ENCODE data around the gene PCSK6. TPM values are rescaled to one million over a fixed set of nuclear protein-coding genes. Genes with fewer than 3 reads are reported as not detected.

PCSK6 gene
- total and polyA plus RNA-seq, 2 of the 8 experiments (the other 6 are each of a cell fraction or from before 2014, with no cell fraction given), result 1.9 to 4.0 TPM

DNA sequence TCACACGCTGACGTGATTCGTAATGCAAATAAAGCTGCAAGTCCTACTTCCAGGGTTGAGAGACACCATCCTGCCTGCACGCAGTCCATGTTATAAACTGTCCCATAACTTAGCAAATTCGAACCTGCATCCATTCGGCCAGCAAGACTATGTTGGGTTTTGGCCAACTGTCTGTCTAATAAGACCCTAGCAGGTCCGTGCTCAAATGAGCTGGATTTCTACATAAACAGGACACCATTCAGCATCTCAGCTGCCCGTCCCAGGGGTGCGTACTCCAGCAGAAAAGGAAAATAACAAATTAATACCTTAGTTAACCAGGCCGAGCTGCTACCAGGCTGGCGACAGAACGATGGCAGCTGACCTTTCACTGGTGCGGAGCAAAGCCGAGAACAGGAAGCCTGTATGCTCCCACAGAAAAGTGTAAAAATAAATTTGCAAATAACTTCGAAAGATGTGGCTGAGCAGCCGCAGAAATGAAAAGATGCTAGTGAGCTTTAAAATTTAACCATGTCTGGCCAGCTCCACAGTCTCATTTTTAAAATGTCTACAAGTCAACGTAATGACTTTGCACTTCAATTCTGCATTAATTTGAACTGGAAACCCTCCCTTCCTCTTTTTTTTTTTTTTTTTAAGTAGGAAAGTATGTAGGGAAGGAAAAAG, 97.4 kb downstream of the PCSK6 start:
- no peak overlapping the region for H3K9ac ChIP-seq (replicated peaks in 1 of 4; ENCODE audit: extremely low read depth in 1 of 4, low read depth in 3 of 4, low read length in 3 of 4)
- H2AFZ ChIP-seq (ENCODE audit: low read length), result no peak overlapping the region
- no peaks in the 10 kb centered on the region for H3K79me2 ChIP-seq (ENCODE audit: control insufficient read depth in 1 of 2, insufficient read depth in 2 of 2, low read length in 2 of 2)
- no peak overlapping the region for H2BK15ac ChIP-seq (ENCODE audit: low read length)
- no peak overlapping the region for H4K8ac ChIP-seq (ENCODE audit: extremely low read depth, insufficient read depth, low read length)
- H3K14ac ChIP-seq (ENCODE audit: insufficient read length), result no peak overlapping the region
- H3K4me3 ChIP-seq (ENCODE audit: extremely low read depth in 1 of 4, insufficient read depth in 2 of 4, low read depth in 3 of 4, low read length in 4 of 4), result no peak overlapping the region
- H3K18ac ChIP-seq (ENCODE audit: extremely low read depth, low read length), result no peak overlapping the region
- H2BK12ac ChIP-seq (ENCODE audit: low read depth, low read length), result no peak overlapping the region
- no peak overlapping the region for H2BK5ac ChIP-seq (ENCODE audit: low read depth, low read length)
- H3K4me2 ChIP-seq (ENCODE audit: insufficient read depth in 1 of 2, low read depth in 2 of 2, low read length in 2 of 2), result no peak overlapping the region
- H2BK20ac ChIP-seq (ENCODE audit: low read length), result no peak overlapping the region
- DNase-seq (ENCODE audit: low read depth in 1 of 2, low spot score in 2 of 2) (no peak), FAIRE-seq (no peak)
- H4K91ac ChIP-seq (replicated peaks; ENCODE audit: insufficient read length, low read length), result no peak overlapping the region
- H3K27me3 ChIP-seq (replicated peaks in 1 of 4; ENCODE audit: control insufficient read depth in 3 of 4, extremely low read depth in 1 of 4, insufficient read depth in 3 of 4, low read length in 3 of 4), result no peaks in the 10 kb centered on the region
- no peaks in the 10 kb centered on the region for H3K79me1 ChIP-seq (ENCODE audit: low read depth, low read length)
- H3K23me2 ChIP-seq (ENCODE audit: low read depth, low read length), result no peaks in the 10 kb centered on the region
- no peak overlapping the region for H2BK120ac ChIP-seq (replicated peaks; ENCODE audit: low read depth, low read length)
- no peak overlapping the region for H2AK5ac ChIP-seq (ENCODE audit: low read depth, low read length)
- ChIA-PET CTCF (ENCODE audit: partially characterized antibody) (interaction anchor here (0.6 to 1.9 kb wide), 2 partner anchors 13 to 27 kb away, joined by 3 to 4 read pairs; no protein-coding TSS in a partner anchor), POLR2A (ENCODE audit: partially characterized antibody) (interaction anchor here (1.2 kb wide), 1 partner anchor 22 kb away, joined by 3 read pairs; no protein-coding TSS in a partner anchor)
- no peak overlapping the region for H3K56ac ChIP-seq (replicated peaks; ENCODE audit: insufficient read length, low read depth, low read length)
- H4K5ac ChIP-seq (ENCODE audit: insufficient read length, low read depth, low read length), result no peak overlapping the region
- no peak overlapping the region for H3K27ac ChIP-seq (ENCODE audit: low read depth, low read length)
- 87% methylated on average over 17 of the region's 17 CpGs; no CpG with 5 or more reads in 1 of the 2 experiments for WGBS, 2 experiments (ENCODE audit: extremely low coverage in 1 of 2, insufficient coverage in 1 of 2, insufficient read length in 1 of 2, insufficient replicate concordance in 2 of 2, low coverage in 1 of 2, low lambda C conversion rate in 2 of 2, missing lambda C conversion rate in 1 of 2)
- no peaks in the 10 kb centered on the region for H3K36me3 ChIP-seq (ENCODE audit: control insufficient read depth in 2 of 4, insufficient read depth in 4 of 4, low read length in 3 of 4)
- no peak overlapping the region for H3K4ac ChIP-seq (replicated peaks; ENCODE audit: insufficient read length, low read depth, low read length)
- H3K23ac ChIP-seq (ENCODE audit: insufficient read length), result no peak overlapping the region
- H3K9me3 ChIP-seq (ENCODE audit: insufficient read depth in 2 of 2, low read depth in 1 of 2, low read length in 1 of 2), result no peaks in the 10 kb centered on the region
- no peak for TF ChIP-seq TEAD4 (IDR thresholded peaks at IDR 0.05; ENCODE audit: low read depth, low read length)
- no peak for TF ChIP-seq YY1 (IDR thresholded peaks at IDR 0.05; ENCODE audit: low read depth, low read length)
- TF ChIP-seq TAF1 (IDR thresholded peaks at IDR 0.05; ENCODE audit: low read depth, low read length), result no peak
- no peak for TF ChIP-seq NRF1 (IDR thresholded peaks at IDR 0.05; ENCODE audit: low read depth, low read length)
- no peak for TF ChIP-seq EZH2 (IDR thresholded peaks at IDR 0.05; ENCODE audit: low read depth, low read length, severe bottlenecking)
- no peak for TF ChIP-seq CHD2 (IDR thresholded peaks at IDR 0.05; ENCODE audit: low read length)
- no peaks in the 10 kb centered on the region; a peak in 2 of 7 replicates for H3K4me1 ChIP-seq (replicated peaks in 1 of 4; ENCODE audit: control insufficient read depth in 3 of 4, insufficient read depth in 4 of 4, low read length in 3 of 4)
- H4K20me1 ChIP-seq (replicated peaks in 1 of 2; ENCODE audit: control insufficient read depth in 1 of 2, insufficient read depth in 2 of 2, low read length in 2 of 2), result no peaks in the 10 kb centered on the region

Measured in H1 (cell line).